ENCODE measurements around the gene DIDO1.

- no peak for TF ChIP-seq POLR2A (IDR thresholded peaks at IDR 0.05; ENCODE audit: low read length)
- no peak for TF ChIP-seq GATA1 (IDR thresholded peaks at IDR 0.05; ENCODE audit: low read depth, low read length)
These were observed 80.0 kb downstream of the DIDO1 start for GRCh38 chr20:62846166-62846890.

Measured in erythroblast (primary cell).